ENCODE results near the gene GNAT3. TPM values are rescaled to one million over a fixed set of nuclear protein-coding genes. Genes with fewer than 3 reads are reported as not detected.

GNAT3 gene
- total and polyA plus RNA-seq, 7 donors = not detected

GRCh38 chr7:80515298-80515697, 3.4 kb upstream of the GNAT3 start:
- Histone ChIP-seq H3K4me1 (no peaks in the 10 kb centered on the region), H3K36me3 (no peaks in the 10 kb centered on the region), H3K27ac (no peak overlapping the region), H3K9me3 (no peaks in the 10 kb centered on the region), H3K27me3 (no peaks in the 10 kb centered on the region), H3K4me3 (no peak overlapping the region)
- intact Hi-C loops (cut with DNase I) = no loop called here
- no peak for DNase-seq
- TF ChIP-seq EP300 (IDR thresholded peaks at IDR 0.05) (no peak), POLR2AphosphoS5 (IDR thresholded peaks at IDR 0.05) (no peak)

GRCh38 chr7:80510021-80510420, 1.8 kb downstream of the GNAT3 start:
- intact Hi-C loops (cut with DNase I) = no loop called here
- TF ChIP-seq POLR2A (IDR thresholded peaks at IDR 0.05) (no peak), EP300 (IDR thresholded peaks at IDR 0.05) (no peak), POLR2AphosphoS5 (IDR thresholded peaks at IDR 0.05) (no peak)
- TF ChIP-seq, protein P1, sequence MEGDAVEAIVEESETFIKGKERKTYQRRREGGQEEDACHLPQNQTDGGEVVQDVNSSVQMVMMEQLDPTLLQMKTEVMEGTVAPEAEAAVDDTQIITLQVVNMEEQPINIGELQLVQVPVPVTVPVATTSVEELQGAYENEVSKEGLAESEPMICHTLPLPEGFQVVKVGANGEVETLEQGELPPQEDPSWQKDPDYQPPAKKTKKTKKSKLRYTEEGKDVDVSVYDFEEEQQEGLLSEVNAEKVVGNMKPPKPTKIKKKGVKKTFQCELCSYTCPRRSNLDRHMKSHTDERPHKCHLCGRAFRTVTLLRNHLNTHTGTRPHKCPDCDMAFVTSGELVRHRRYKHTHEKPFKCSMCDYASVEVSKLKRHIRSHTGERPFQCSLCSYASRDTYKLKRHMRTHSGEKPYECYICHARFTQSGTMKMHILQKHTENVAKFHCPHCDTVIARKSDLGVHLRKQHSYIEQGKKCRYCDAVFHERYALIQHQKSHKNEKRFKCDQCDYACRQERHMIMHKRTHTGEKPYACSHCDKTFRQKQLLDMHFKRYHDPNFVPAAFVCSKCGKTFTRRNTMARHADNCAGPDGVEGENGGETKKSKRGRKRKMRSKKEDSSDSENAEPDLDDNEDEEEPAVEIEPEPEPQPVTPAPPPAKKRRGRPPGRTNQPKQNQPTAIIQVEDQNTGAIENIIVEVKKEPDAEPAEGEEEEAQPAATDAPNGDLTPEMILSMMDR (IDR thresholded peaks at IDR 0.05) = no peak

GRCh38 chr7:80508440-80508839, 3.4 kb downstream of the GNAT3 start:
- intact Hi-C loops (cut with DNase I) = no loop called here
- no peaks in the 10 kb centered on the region for H3K9me3 ChIP-seq
- H3K4me3 ChIP-seq = no peak overlapping the region
- TF ChIP-seq POLR2A (IDR thresholded peaks at IDR 0.05) (no peak), EP300 (IDR thresholded peaks at IDR 0.05) (no peak), POLR2AphosphoS5 (IDR thresholded peaks at IDR 0.05) (no peak)
- TF ChIP-seq, protein P1 (IDR thresholded peaks at IDR 0.05) = no peak
- H3K4me1 ChIP-seq = no peaks in the 10 kb centered on the region
- no peaks in the 10 kb centered on the region for H3K27me3 ChIP-seq
- DNase-seq = no peak
- WGBS, 2 donors = 89 to 90% methylated on average over 6 of the region's 6 CpGs
- no peak overlapping the region for H3K27ac ChIP-seq
- no peaks in the 10 kb centered on the region for H3K36me3 ChIP-seq

More at GRCh38 chr7:80510021-80510420, 1.8 kb downstream of the GNAT3 start:
- H3K4me3 ChIP-seq = no peak overlapping the region
- H3K9me3 ChIP-seq = no peaks in the 10 kb centered on the region
- H3K27me3 ChIP-seq = no peaks in the 10 kb centered on the region
- WGBS, 2 donors = 90 to 96% methylated on average over 3 of the region's 3 CpGs
- H3K4me1 ChIP-seq = no peaks in the 10 kb centered on the region
- no peak for DNase-seq
- no peaks in the 10 kb centered on the region for H3K36me3 ChIP-seq
- no peak overlapping the region for H3K27ac ChIP-seq

DNA sequence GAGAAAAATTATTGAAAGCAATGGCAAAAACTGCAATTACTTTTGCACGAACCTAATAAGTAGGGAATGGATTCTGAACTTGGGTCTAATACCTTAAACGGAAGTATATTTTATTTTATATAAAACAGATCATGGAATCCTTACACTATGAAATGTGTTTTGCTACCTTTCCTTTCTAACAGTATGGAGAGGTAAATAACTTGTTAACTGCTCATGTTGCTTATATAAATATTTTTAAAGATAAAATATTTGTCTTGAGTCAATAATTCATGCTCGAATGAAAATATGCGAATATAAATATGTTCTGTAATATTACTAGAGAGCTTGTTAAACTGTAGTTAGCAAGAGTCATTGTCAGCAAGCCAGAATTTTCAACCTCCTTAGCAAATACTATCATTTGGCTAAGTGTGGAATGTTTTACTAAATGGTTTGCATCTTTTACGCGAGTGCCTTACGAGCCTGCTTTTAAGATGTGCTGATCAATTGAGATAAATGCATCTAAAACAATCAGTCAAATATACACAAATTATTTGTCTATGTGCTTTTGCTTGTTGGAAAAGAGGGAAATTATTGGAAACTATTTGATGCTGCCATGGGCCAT, 5.9 kb downstream of the GNAT3 start:
- TF ChIP-seq, protein P1 (IDR thresholded peaks at IDR 0.05) = no peak
- TF ChIP-seq POLR2A (IDR thresholded peaks at IDR 0.05) (no peak), EP300 (IDR thresholded peaks at IDR 0.05) (no peak), POLR2AphosphoS5 (IDR thresholded peaks at IDR 0.05) (no peak)

DNA sequence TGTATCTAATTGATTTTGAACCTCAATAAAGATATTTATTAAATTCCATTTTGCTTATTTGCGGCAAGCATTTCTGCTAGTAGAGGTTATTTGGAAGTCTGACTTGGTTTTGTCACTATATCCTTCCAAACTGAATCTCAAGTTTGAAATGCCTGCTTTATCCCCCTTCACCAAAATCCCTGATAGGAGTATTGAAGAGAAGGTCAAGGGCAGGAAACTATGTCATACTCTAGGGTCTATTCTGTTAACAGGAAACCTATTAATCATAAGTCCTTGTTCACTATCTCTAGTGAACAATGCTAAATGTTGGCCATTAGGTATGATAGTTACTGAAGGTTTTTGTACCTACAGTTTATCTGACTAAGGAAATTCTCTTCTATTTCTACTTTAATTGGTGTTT, 11.5 kb downstream of the GNAT3 start:
- no peaks in the 10 kb centered on the region for H3K9me3 ChIP-seq
- intact Hi-C loops (cut with DNase I) = no loop called here
- H3K36me3 ChIP-seq = no peaks in the 10 kb centered on the region
- 94 to 98% methylated on average over 1 of the region's 1 CpG for WGBS, 2 donors
- no peak for TF ChIP-seq POLR2AphosphoS5 (IDR thresholded peaks at IDR 0.05)
- TF ChIP-seq EP300 (IDR thresholded peaks at IDR 0.05) = no peak
- no peak for TF ChIP-seq POLR2A (IDR thresholded peaks at IDR 0.05)
- no peak overlapping the region for H3K27ac ChIP-seq
- H3K4me3 ChIP-seq = no peak overlapping the region
- no peaks in the 10 kb centered on the region for H3K27me3 ChIP-seq
- peaks cover 0 to 3% (median 0%) of the 10 kb centered on the region in 4 donors for H3K4me1 ChIP-seq
- DNase-seq = no peak

More for the DNA sequence above, 5.9 kb downstream of the GNAT3 start:
- no peak overlapping the region for H3K27ac ChIP-seq
- intact Hi-C loops (cut with DNase I) = no loop called here
- no peaks in the 10 kb centered on the region for H3K9me3 ChIP-seq
- DNase-seq = no peak
- no peaks in the 10 kb centered on the region for H3K27me3 ChIP-seq
- H3K4me1 ChIP-seq = no peaks in the 10 kb centered on the region
- H3K4me3 ChIP-seq = no peak overlapping the region
- no peaks in the 10 kb centered on the region for H3K36me3 ChIP-seq
- 88 to 89% methylated on average over 7 of the region's 7 CpGs for WGBS, 2 donors

All from sigmoid colon (tissue), 7 donors.